Activated CD8-positive, alpha-beta T cell treated with anti-CD3 and anti-CD28 coated beads, Interleukin-2, amount 10 ng/mL, durations not matched to agents 7 days and 5 days (primary cell): ENCODE data around the gene S100A14. TPM values are rescaled to one million over a fixed set of nuclear protein-coding genes. Genes with fewer than 3 reads are reported as not detected.
"Not testable (repeated sequence)": the region's sequence is repeated elsewhere in the genome, so short reads cannot be mapped to it uniquely, and the experiment has no call there.

Experiments
- ATAC-seq: fragments of 150-1000 bp; cut with Tn5 transposase; one replicate; pipeline ENCODE4 v1.10.0; 2021; ENCODE audit warnings: moderate library complexity
- CTCF ChIA-PET: fragments of 350-600 bp; sonication (Branson Sonifier 250); formaldehyde crosslinking; loops from one replicate; lab custom pipeline; 2021; ENCODE audit warnings: antibody characterized with exemption; lab: Charles Lee
- POLR2A ChIA-PET: fragments of 350-600 bp; sonication (Branson Sonifier 250); formaldehyde crosslinking; loops from one replicate; lab custom pipeline; 2021; ENCODE audit warnings: antibody characterized with exemption; lab: Charles Lee
- DNase-seq: peaks from one replicate; pipeline ENCODE4 v3.0.0-alpha.2; 2020
- H3K27ac Mint-ChIP-seq: one replicate; pipeline ENCODE4 v1.8.0; 2021; ENCODE audit warnings: mild to moderate bottlenecking, mixed read lengths
- H3K27me3 Mint-ChIP-seq: one replicate; pipeline ENCODE4 v1.8.0; 2021; ENCODE audit warnings: low read depth, mixed read lengths
- H3K36me3 Mint-ChIP-seq: one replicate; pipeline ENCODE4 v1.8.0; 2021; ENCODE audit warnings: low read depth, mixed read lengths
- H3K4me1 Mint-ChIP-seq: one replicate; pipeline ENCODE4 v1.8.0; 2021; ENCODE audit warnings: low read depth, mixed read lengths
- H3K4me3 Mint-ChIP-seq: one replicate; pipeline ENCODE4 v1.8.0; 2021; ENCODE audit warnings: mild to moderate bottlenecking, mixed read lengths
- H3K9me3 Mint-ChIP-seq: one replicate; pipeline ENCODE4 v1.8.0; 2022; ENCODE audit warnings: mixed read lengths; ENCODE audit not compliant: insufficient read depth
- total RNA-seq, 2 experiments: library from RNA; stranded (reverse); gene quantifications; one replicate each; pipeline ENCODE4 v1.2.3, GENCODE V29; 2021

The S100A14 gene
- total RNA-seq, 2 experiments from 2014 or later: not detected

- Mint-ChIP-seq H3K4me1 (peaks cover 45% of the 10 kb centered on the region), H3K9me3 (no peaks in the 10 kb centered on the region), H3K27me3 (no peaks in the 10 kb centered on the region), H3K27ac (peak overlapping the region; percentile 84), H3K36me3 (peaks cover 29% of the 10 kb centered on the region), H3K4me3 (no peak overlapping the region)
- ATAC-seq (peak; percentile 31), DNase-seq (no peak)
- ChIA-PET POLR2A (interaction anchor here (0.6 to 4.8 kb wide), 4 partner anchors 12 to 853 kb away, joined by 3 to 33 read pairs (median 3); partner anchors contain the start of gene CHTOP), CTCF (interaction anchor here (2.0 kb wide), 1 partner anchor 12 kb away, joined by 6 read pairs; no protein-coding TSS in a partner anchor)
These were observed 33.7 kb upstream of the S100A14 start for GRCh38 chr1:153649863-153650235.

- H3K4me1 Mint-ChIP-seq: peaks cover 49% of the 10 kb centered on the region
- ChIA-PET CTCF (interaction anchor here (2.0 kb wide), 1 partner anchor 11 kb away, joined by 6 read pairs; no protein-coding TSS in a partner anchor), POLR2A (interaction anchor here (0.6 to 4.8 kb wide), 5 partner anchors 12 to 854 kb away, joined by 3 to 33 read pairs (median 3); partner anchors contain the start of genes CHTOP and S100A14)
- H3K36me3 Mint-ChIP-seq: peaks cover 34% of the 10 kb centered on the region
- no peaks in the 10 kb centered on the region for H3K9me3 Mint-ChIP-seq
- H3K4me3 Mint-ChIP-seq: no peak overlapping the region
- H3K27ac Mint-ChIP-seq: peak overlapping the region; percentile 84
- no peaks in the 10 kb centered on the region for H3K27me3 Mint-ChIP-seq
- DNase-seq (peak; percentile 43), ATAC-seq (peak; percentile 67)
These were observed 33.2 kb upstream of the S100A14 start for GRCh38 chr1:153649137-153649862.

DNA sequence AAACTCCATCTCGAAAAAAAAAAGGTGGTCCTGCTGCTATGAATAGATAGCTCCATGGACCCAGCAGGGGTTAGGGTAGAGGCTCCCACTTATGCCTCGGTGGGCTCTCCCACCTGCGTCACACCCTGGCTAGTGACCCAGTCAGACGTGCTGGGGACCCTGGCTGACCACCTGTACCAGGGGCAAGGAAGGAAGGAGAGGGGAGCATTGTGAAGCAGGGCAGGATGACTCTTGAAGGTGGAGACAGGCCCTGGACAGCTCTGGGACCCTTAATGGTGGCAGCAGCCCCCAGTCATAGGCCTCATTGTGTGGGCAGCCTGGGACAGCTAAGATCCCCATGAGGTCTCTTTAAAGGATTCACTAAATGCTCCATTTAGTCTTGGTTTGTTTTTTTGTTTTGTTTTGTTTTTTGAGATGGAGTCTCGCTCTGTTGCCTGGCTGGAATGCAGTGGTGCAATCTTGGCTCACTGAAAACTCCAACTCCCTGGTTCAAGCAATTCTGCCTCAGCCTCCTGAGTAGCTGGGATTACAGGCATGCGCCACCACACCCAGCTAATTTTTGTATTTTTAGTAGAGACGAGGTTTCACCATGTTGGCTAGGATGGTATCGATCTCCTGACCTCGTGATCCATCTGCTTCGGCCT is 32.0 kb upstream of the S100A14 start:
- ChIA-PET CTCF (no interaction called here), POLR2A (interaction anchor here (0.5 to 4.8 kb wide), 3 partner anchors 13 to 103 kb away, joined by 3 to 33 read pairs (median 3); partner anchors contain the start of genes CHTOP and S100A14)
- Mint-ChIP-seq H3K9me3 (no peaks in the 10 kb centered on the region), H3K27me3 (no peaks in the 10 kb centered on the region), H3K4me1 (peaks cover 57% of the 10 kb centered on the region), H3K27ac (no peak overlapping the region), H3K4me3 (no peak overlapping the region), H3K36me3 (peaks cover 46% of the 10 kb centered on the region)
- ATAC-seq (no peak), DNase-seq (no peak)

- H3K9me3 Mint-ChIP-seq: no peaks in the 10 kb centered on the region
- POLR2A ChIA-PET: interaction anchor here (0.6 to 4.8 kb wide), 2 partner anchors 13 to 14 kb away, joined by 3 to 33 read pairs; partner anchors contain the start of gene CHTOP
- peak overlapping the region; percentile 76 for H3K27ac Mint-ChIP-seq
- H3K4me3 Mint-ChIP-seq: no peak overlapping the region
- peaks cover 52% of the 10 kb centered on the region for H3K36me3 Mint-ChIP-seq
- CTCF ChIA-PET: interaction anchor here (1.0 kb wide), 1 partner anchor 11 kb away, joined by 3 read pairs; the partner anchor contains the start of gene SNAPIN
- DNase-seq (no peak), ATAC-seq (no peak)
- H3K4me1 Mint-ChIP-seq: peaks cover 59% of the 10 kb centered on the region
- no peaks in the 10 kb centered on the region for H3K27me3 Mint-ChIP-seq
These were observed 31.2 kb upstream of the S100A14 start for GRCh38 chr1:153647346-153647714.

- POLR2A ChIA-PET: interaction anchor here (0.6 to 4.8 kb wide), 2 partner anchors 12 to 14 kb away, joined by 3 to 33 read pairs; partner anchors contain the start of gene CHTOP
- ATAC-seq (no peak), DNase-seq (no peak)
- H3K36me3 Mint-ChIP-seq: peaks cover 57% of the 10 kb centered on the region
- peak overlapping the region; percentile 77 for H3K27ac Mint-ChIP-seq
- H3K4me3 Mint-ChIP-seq: no peak overlapping the region
- no peaks in the 10 kb centered on the region for H3K27me3 Mint-ChIP-seq
- CTCF ChIA-PET: interaction anchor here (0.9 to 1.3 kb wide), 3 partner anchors 12 to 74 kb away, joined by 3 to 4 read pairs (median 4); partner anchors contain the start of gene SNAPIN
- no peaks in the 10 kb centered on the region for H3K9me3 Mint-ChIP-seq
- H3K4me1 Mint-ChIP-seq: peaks cover 59% of the 10 kb centered on the region
These were observed 30.7 kb upstream of the S100A14 start for GRCh38 chr1:153646672-153647345.

DNA sequence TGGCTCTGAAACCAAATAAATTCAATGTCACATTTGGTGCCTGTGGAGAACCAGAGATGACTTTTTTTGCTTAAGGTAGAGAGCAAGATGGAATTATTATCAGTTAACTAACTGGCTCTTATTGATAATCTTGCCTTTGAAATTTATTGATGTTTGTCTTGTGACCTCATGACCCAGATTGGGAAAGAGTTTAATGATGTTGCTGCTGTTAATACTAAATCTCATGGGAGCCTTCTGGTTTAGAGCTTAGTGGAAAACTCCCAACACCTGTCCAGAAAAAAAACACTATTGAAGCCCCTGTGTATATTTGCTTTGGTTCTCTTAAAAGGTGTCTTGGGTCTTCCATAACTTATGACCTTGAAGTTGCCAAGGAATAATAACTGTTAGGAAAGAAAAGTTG is 27.7 kb upstream of the S100A14 start:
- Mint-ChIP-seq H3K27me3 (no peaks in the 10 kb centered on the region), H3K4me1 (peaks cover 47% of the 10 kb centered on the region), H3K36me3 (peaks cover 73% of the 10 kb centered on the region), H3K4me3 (no peak overlapping the region), H3K27ac (no peak overlapping the region), H3K9me3 (no peaks in the 10 kb centered on the region)
- ATAC-seq (no peak), DNase-seq (no peak)
- ChIA-PET CTCF (interaction anchor here (1.3 to 2.8 kb wide), 5 partner anchors 9 to 133 kb away, joined by 3 to 13 read pairs (median 5); no protein-coding TSS in a partner anchor), POLR2A (interaction anchor here (0.7 to 2.5 kb wide), 4 partner anchors 7 to 28 kb away, joined by 3 to 24 read pairs (median 4); partner anchors contain the start of genes CHTOP and SNAPIN)

DNA sequence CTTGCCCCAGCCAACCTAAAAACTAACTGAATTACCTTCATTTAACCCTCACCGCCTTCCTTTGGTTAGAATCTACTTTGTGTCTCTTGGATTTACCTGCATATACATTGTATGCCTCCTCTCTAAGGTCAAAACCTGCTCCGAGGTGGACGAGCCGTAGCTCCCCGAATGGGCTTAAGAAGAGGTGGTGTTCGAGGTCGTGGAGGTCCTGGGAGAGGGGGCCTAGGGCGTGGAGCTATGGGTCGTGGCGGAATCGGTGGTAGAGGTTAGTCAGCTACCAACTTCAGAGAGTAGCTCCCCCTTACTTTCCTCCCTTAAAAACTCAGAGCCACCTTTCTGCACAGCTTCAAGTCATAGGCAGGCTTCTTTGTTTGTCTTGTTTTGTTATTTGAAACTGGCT is 27.0 kb upstream of the S100A14 start:
- no peak for DNase-seq
- H3K4me3 Mint-ChIP-seq: no peak overlapping the region
- ATAC-seq: no peak
- H3K4me1 Mint-ChIP-seq: peaks cover 43% of the 10 kb centered on the region
- CTCF ChIA-PET: interaction anchor here (0.9 to 2.8 kb wide), 5 partner anchors 8 to 133 kb away, joined by 3 to 13 read pairs (median 5); no protein-coding TSS in a partner anchor
- H3K9me3 Mint-ChIP-seq: no peaks in the 10 kb centered on the region
- H3K27me3 Mint-ChIP-seq: no peaks in the 10 kb centered on the region
- no peak overlapping the region for H3K27ac Mint-ChIP-seq
- H3K36me3 Mint-ChIP-seq: peaks cover 79% of the 10 kb centered on the region
- POLR2A ChIA-PET: interaction anchor here (0.7 to 2.5 kb wide), 4 partner anchors 8 to 28 kb away, joined by 3 to 24 read pairs (median 4); partner anchors contain the start of genes CHTOP and SNAPIN

- H3K4me3 Mint-ChIP-seq: no peak overlapping the region
- no peak overlapping the region for H3K27ac Mint-ChIP-seq
- no peaks in the 10 kb centered on the region for H3K9me3 Mint-ChIP-seq
- DNase-seq: no peak
- peaks cover 81% of the 10 kb centered on the region for H3K36me3 Mint-ChIP-seq
- no peaks in the 10 kb centered on the region for H3K27me3 Mint-ChIP-seq
- ChIA-PET CTCF (no interaction called here), POLR2A (interaction anchor here (2.5 kb wide), 1 partner anchor 8 kb away, joined by 24 read pairs; the partner anchor contains the start of gene CHTOP)
- H3K4me1 Mint-ChIP-seq: peaks cover 43% of the 10 kb centered on the region
- no peak for ATAC-seq
These were observed 26.0 kb upstream of the S100A14 start for GRCh38 chr1:153642161-153642560.

GRCh38 chr1:153640861-153641260 is 24.7 kb upstream of the S100A14 start:
- no peak overlapping the region for H3K4me3 Mint-ChIP-seq
- H3K36me3 Mint-ChIP-seq: peaks cover 79% of the 10 kb centered on the region
- no peaks in the 10 kb centered on the region for H3K9me3 Mint-ChIP-seq
- H3K4me1 Mint-ChIP-seq: peaks cover 41% of the 10 kb centered on the region
- DNase-seq: no peak
- CTCF ChIA-PET: no interaction called here
- POLR2A ChIA-PET: no interaction called here
- H3K27me3 Mint-ChIP-seq: no peaks in the 10 kb centered on the region
- no peak for ATAC-seq
- no peak overlapping the region for H3K27ac Mint-ChIP-seq

GRCh38 chr1:153640213-153640612 is 24.1 kb upstream of the S100A14 start:
- H3K4me3 Mint-ChIP-seq, H3K27ac Mint-ChIP-seq, H3K9me3 Mint-ChIP-seq, ATAC-seq, H3K27me3 Mint-ChIP-seq, DNase-seq: not testable (repeated sequence)
- ChIA-PET POLR2A (interaction anchor here (0.7 to 0.8 kb wide), 2 partner anchors 10 to 31 kb away, joined by 4 read pairs; no protein-coding TSS in a partner anchor), CTCF (interaction anchor here (1.1 kb wide), 1 partner anchor 130 kb away, joined by 4 read pairs; no protein-coding TSS in a partner anchor)
- Mint-ChIP-seq H3K36me3 (peaks cover 75% of the 10 kb centered on the region), H3K4me1 (peaks cover 38% of the 10 kb centered on the region)

DNA sequence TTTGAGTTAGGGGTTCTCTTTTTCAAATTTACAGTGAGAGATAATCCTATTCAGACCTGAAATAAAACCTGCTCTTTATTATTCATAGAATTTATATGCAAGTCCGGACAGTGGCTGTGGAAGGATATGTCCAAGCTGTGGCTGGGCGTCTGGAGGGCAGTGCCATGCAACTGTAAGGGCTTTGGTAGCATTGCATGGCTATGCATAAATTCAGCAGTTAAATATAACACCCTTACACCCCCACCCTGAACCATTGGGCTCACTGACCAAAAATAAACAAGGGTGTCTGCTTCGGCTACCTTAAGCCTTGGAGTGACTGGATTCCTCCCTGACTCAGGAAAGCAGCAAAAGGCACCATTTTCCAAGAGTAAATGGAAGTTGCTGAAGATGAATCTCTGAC is 23.2 kb upstream of the S100A14 start:
- CTCF ChIA-PET: interaction anchor here (1.1 kb wide), 1 partner anchor 129 kb away, joined by 4 read pairs; no protein-coding TSS in a partner anchor
- POLR2A ChIA-PET: interaction anchor here (0.7 to 0.8 kb wide), 2 partner anchors 9 to 32 kb away, joined by 4 read pairs; no protein-coding TSS in a partner anchor
- ATAC-seq (no peak), DNase-seq (no peak)
- Mint-ChIP-seq H3K27me3 (no peaks in the 10 kb centered on the region), H3K36me3 (peaks cover 72% of the 10 kb centered on the region), H3K27ac (no peak overlapping the region), H3K4me1 (peaks cover 32% of the 10 kb centered on the region), H3K9me3 (no peaks in the 10 kb centered on the region), H3K4me3 (no peak overlapping the region)
